GM10248 (cell line): ENCODE data around the gene HSD11B2.

Source experiments
- CTCF ChIA-PET: fragments of 300-600 bp; sonication (Branson Sonifier 250); formaldehyde crosslinking; extraction: SDS; loops from one replicate; lab custom pipeline; 2021; ENCODE audit warnings: antibody characterized with exemption; lab: Yijun Ruan, JAX
- POLR2A ChIA-PET: fragments of 350-650 bp; sonication (Branson Sonifier 250); formaldehyde crosslinking; extraction: SDS; loops from one replicate; lab custom pipeline; 2020; ENCODE audit warnings: antibody characterized with exemption; lab: Yijun Ruan, JAX
- DNase-seq: peaks from one replicate; pipeline ENCODE4 v3.0.0; 2012; ENCODE audit errors: extremely low spot score
- TF ChIP-seq, protein P1 (sequence below): IDR thresholded peaks from 2 replicates; pipeline ENCODE4 v1.5.1; 2012; ENCODE audit warnings: mild to moderate bottlenecking, low read depth; ENCODE audit errors: extremely low read depth, missing control alignments, control extremely low read depth

HSD11B2 gene

DNA sequence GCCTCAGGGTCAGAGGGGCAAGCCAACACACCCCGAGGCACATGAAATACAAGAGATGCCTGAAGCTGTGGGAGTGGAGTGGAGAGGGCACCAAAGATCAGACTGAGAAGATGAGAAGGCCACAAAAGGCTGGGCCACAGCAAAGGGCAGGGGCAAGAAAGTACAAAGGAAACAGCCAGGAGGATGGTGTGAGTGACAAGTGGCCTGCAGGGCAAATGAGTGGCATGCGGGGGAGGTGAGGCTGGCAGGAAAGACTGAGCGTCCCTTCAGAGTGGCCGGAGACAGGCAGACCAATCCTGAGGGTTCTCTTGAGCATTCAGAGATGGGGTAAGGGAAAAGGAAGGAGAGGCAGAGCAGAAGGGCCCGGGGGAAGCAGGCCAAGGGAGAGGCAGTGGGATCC is 23.2 kb downstream of the HSD11B2 start:
- POLR2A ChIA-PET = no interaction called here

DNA sequence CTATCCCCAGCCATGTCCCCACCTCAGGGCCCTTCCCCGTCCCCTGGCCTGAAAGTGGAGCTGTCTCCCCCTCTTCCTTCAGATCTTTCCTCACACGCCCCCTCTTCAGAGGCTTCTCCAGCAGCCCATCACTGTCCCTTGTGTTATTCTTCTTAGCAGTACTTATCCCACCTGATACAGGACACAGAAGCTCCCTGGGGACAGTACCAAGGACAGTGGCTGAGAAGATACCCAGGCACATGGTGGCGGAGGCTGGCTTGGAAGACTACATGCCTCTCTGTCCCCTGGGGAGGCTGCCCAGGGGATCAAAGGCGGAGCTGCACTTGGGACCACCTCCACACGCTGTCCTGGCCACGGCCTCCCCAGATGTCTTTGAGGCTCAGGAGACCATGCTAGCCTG is 23.9 kb downstream of the HSD11B2 start:
- TF ChIP-seq, protein P1, sequence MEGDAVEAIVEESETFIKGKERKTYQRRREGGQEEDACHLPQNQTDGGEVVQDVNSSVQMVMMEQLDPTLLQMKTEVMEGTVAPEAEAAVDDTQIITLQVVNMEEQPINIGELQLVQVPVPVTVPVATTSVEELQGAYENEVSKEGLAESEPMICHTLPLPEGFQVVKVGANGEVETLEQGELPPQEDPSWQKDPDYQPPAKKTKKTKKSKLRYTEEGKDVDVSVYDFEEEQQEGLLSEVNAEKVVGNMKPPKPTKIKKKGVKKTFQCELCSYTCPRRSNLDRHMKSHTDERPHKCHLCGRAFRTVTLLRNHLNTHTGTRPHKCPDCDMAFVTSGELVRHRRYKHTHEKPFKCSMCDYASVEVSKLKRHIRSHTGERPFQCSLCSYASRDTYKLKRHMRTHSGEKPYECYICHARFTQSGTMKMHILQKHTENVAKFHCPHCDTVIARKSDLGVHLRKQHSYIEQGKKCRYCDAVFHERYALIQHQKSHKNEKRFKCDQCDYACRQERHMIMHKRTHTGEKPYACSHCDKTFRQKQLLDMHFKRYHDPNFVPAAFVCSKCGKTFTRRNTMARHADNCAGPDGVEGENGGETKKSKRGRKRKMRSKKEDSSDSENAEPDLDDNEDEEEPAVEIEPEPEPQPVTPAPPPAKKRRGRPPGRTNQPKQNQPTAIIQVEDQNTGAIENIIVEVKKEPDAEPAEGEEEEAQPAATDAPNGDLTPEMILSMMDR = no peak
- POLR2A ChIA-PET = no interaction called here
- no peak for DNase-seq
- CTCF ChIA-PET = interaction anchor here (0.9 to 2.5 kb wide), 7 partner anchors 9 to 66 kb away, joined by 3 to 10 read pairs (median 4); partner anchors contain the start of gene ATP6V0D1

More for the DNA sequence above, 23.2 kb downstream of the HSD11B2 start:
- CTCF ChIA-PET = interaction anchor here (1.2 to 3.2 kb wide), 4 partner anchors 8 to 193 kb away, joined by 3 to 13 read pairs (median 5); no protein-coding TSS in a partner anchor
- no peak for DNase-seq
- TF ChIP-seq, protein P1 = no peak

DNA sequence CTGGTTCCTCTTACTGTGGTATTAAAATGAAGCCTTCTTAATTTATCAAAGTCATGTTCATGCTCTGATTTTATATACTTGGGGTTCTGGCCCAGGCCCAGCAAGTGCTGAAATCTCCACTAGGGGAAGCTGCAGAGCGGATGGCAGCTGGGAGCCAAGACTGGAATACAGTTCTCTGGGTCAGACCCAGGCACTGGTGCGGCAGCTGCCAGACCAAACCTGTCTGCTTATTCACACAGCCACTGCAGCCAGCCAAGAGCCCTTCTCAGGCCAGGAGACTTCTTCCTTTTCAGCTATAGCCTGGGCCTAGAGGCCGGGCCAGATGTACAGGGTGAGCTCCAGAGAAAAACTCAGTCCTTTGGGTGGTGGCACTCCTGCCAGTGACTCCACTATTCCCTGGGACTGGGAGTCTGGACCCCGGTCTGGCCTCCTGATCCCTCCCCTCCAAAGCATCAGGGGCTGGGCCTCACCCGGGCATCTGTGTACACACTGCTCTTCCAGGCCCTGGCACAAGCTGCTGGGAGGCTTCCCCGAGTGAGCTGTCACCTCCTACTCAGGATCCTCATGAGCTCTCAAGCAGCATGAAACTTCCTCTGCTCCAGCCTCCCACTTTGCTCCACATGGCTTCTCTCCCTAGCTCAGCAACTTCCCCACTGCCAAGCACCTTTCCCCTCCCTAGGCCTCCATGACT is 25.6 kb downstream of the HSD11B2 start:
- TF ChIP-seq, protein P1 = no peak
- CTCF ChIA-PET = interaction anchor here (0.9 to 2.5 kb wide), 7 partner anchors 9 to 64 kb away, joined by 3 to 13 read pairs (median 8); partner anchors contain the start of gene HSD11B2
- POLR2A ChIA-PET = no interaction called here
- peak; percentile 26 for DNase-seq

DNA sequence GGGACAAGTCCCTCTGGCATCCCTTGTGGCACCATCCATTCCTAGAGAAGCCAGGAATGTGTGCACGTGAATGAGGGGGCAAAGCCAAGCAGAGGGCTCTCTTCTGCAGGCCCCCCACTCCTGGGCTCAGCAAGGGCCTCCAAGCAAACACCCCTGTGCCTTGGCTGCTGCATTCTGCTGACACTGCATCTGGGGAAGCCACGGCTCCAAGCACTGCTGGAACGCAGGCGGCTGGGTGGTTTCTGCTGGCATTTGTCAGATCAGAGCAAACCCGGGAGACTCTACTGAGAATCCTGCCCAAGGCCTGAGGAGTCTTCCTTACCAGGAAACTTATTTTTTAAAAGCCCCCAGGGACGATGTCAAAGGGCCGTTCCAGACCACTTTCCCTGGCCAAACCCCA is 26.7 kb downstream of the HSD11B2 start:
- POLR2A ChIA-PET = no interaction called here
- no peak for DNase-seq
- CTCF ChIA-PET = interaction anchor here (0.7 to 1.8 kb wide), 3 partner anchors 8 to 29 kb away, joined by 3 to 9 read pairs (median 3); no protein-coding TSS in a partner anchor
- TF ChIP-seq, protein P1 = no peak

DNA sequence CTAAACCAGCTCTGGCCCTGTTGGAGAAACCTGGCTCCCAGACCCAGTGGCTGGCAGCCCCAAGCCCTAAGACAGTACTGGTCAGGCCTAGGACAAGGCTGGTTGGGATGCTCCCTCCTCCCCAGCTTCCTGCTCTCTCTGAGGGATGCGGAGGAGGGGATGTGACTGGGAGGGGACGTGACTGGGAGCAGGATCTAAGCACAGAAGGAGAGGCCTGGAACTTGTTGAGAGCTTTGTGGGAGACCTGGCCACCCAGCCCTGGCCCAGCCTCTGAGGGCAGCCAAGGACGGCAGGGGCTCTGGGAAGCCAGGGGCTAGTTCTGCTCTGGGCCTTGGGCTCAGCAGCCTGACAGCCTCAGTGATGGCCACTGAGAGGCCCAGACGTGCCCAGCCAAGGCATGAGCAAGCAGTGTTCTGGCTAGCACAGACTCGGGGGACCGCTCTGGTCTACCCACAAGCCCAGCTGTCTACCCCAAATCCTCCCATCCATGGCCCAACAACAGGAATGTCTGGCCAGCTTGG is 27.3 kb downstream of the HSD11B2 start:
- ChIA-PET CTCF (interaction anchor here (0.9 to 1.8 kb wide), 2 partner anchors 17 to 30 kb away, joined by 3 to 9 read pairs; no protein-coding TSS in a partner anchor), POLR2A (no interaction called here)
- DNase-seq = no peak
- TF ChIP-seq, protein P1 = no peak

DNA sequence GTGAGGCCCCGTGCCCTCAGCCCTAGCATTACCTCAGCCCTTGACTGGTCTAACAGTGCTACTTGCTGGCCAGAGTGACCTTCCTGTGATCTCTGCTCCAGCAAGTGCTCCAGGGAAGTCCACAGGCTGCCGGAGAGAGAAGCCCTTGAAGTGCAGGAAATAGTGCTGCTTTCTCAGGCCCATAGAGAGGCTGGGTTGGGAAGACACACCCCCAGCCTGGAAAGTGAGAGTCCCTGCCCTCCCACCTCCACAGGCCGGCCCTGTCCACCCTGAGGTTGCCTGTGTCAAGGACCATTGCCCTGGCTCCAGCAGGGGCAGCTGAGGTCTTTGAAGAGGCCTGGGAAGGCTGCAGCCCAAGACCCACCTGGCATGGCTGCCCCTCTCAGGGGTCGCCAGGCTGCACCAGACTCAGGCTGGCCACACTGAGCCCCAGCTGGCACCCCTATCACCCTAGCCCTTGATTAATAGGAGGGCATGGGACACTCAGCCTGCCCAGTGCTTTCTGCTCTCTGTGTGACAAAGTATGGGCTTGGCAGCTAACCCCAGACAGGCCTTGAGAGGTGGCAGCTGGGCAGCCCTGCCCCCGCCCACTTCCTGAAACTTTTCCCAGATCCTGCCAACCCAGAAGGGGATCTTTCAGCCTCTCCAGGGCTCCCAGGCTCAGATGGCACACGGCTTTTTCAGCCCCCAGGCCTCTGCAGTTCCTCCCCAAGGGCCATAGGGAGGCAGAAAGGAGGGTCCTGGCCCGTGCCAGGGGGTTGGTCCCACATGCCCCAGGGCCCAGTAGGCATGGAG is 28.3 kb downstream of the HSD11B2 start:
- CTCF ChIA-PET = interaction anchor here (1.8 to 10.4 kb wide), 2 partner anchors 31 to 33 kb away, joined by 9 to 118 read pairs; no protein-coding TSS in a partner anchor
- no peak for DNase-seq
- TF ChIP-seq, protein P1 = no peak
- POLR2A ChIA-PET = no interaction called here
